HepG2 (cell line): ENCODE results near the gene MYL11. TPM values are rescaled to one million over a fixed set of nuclear protein-coding genes. Genes with fewer than 3 reads are reported as not detected.
"Not testable (repeated sequence)": the region's sequence is repeated elsewhere in the genome, so short reads cannot be mapped to it uniquely, and the experiment has no call there.

ENCODE experiments used
- ATF3 ChIP-seq: sonication (generic); formaldehyde crosslinking; IDR thresholded peaks from 2 replicates; pipeline ENCODE4 v1.4.0; 2020; ENCODE audit warnings: missing genetic modification reagents
- BORCS8-MEF2B ChIP-seq: sonication (generic); formaldehyde crosslinking; IDR thresholded peaks from 2 replicates; pipeline ENCODE4 v1.8.0; 2022; ENCODE audit warnings: mild to moderate bottlenecking, missing genetic modification reagents
- CENPT ChIP-seq: sonication (generic); formaldehyde crosslinking; IDR thresholded peaks from 2 replicates; pipeline ENCODE4 v1.8.0; 2022; ENCODE audit warnings: low read depth, mild to moderate bottlenecking, moderate library complexity, missing genetic modification reagents
- GABPA ChIP-seq, 2 experiments: IDR thresholded peaks; 2 replicates each; pipeline ENCODE4 v1.6.1; 2011 to 2016; ENCODE audit warnings: low read depth in 2 of 2, low read length in 1 of 2, missing biosample characterization in 1 of 2, missing genetic modification characterization in 1 of 2
- HDAC1 ChIP-seq: sonication (generic); formaldehyde crosslinking; IDR thresholded peaks from 2 replicates; pipeline ENCODE4 v1.5.1; 2020; ENCODE audit warnings: mild to moderate bottlenecking, missing genetic modification reagents
- HNRNPLL ChIP-seq: fragments of 200-400 bp; formaldehyde crosslinking; IDR thresholded peaks from 2 replicates; pipeline ENCODE4 v1.6.1; 2017; ENCODE audit warnings: mild to moderate bottlenecking, low read depth, low read length; ENCODE audit not compliant: poor library complexity, severe bottlenecking
- HOXA9 ChIP-seq: sonication (generic); formaldehyde crosslinking; IDR thresholded peaks from 2 replicates; pipeline ENCODE4 v1.8.1; 2022; ENCODE audit warnings: missing genetic modification reagents, mild to moderate bottlenecking, moderate library complexity, borderline replicate concordance
- IRF2 ChIP-seq: IDR thresholded peaks from 2 replicates; pipeline ENCODE4 v1.6.1; 2018; ENCODE audit warnings: missing genetic modification reagents, missing compliant biosample characterization
- MED1 ChIP-seq: sonication (generic); formaldehyde crosslinking; IDR thresholded peaks from 2 replicates; pipeline ENCODE4 v1.4.0; 2020; ENCODE audit warnings: missing genetic modification reagents
- MED13 ChIP-seq: sonication (generic); formaldehyde crosslinking; IDR thresholded peaks from 2 replicates; pipeline ENCODE4 v1.5.0; 2020; ENCODE audit warnings: missing genetic modification reagents
- NONO ChIP-seq, 2 experiments: fragments of 450-650 bp in 1 of 2; sonication (generic) in 1 of 2; formaldehyde crosslinking in 1 of 2; IDR thresholded peaks in 1 of 2; conservative IDR thresholded peaks in 1 of 2; 2 replicates each; pipeline versions ENCODE4 v1.6.1 to v1.8.0; 2017 to 2022; ENCODE audit warnings: mild to moderate bottlenecking in 1 of 2, missing genetic modification reagents in 1 of 2, moderate library complexity in 1 of 2
- POLR2A ChIP-seq, 2 experiments: IDR thresholded peaks; 2 replicates each; pipeline ENCODE4 v1.6.1; 2011; ENCODE audit warnings: low read depth in 2 of 2, low read length in 2 of 2, mild to moderate bottlenecking in 1 of 2, moderate library complexity in 1 of 2; ENCODE audit not compliant: insufficient read depth in 1 of 2
- RAD21 ChIP-seq: fragments of 450-650 bp; formaldehyde crosslinking; IDR thresholded peaks from 2 replicates; pipeline ENCODE4 v1.5.0; 2020; ENCODE audit warnings: mild to moderate bottlenecking
- RARA ChIP-seq: IDR thresholded peaks from 2 replicates; pipeline ENCODE4 v1.6.1; 2016; ENCODE audit warnings: missing genetic modification reagents, missing compliant biosample characterization
- RXRA ChIP-seq: sonication (generic); formaldehyde crosslinking; IDR thresholded peaks from 2 replicates; pipeline ENCODE4 v1.5.1; 2020; ENCODE audit warnings: missing genetic modification reagents
- SALL1 ChIP-seq: sonication (generic); formaldehyde crosslinking; IDR thresholded peaks from 2 replicates; pipeline ENCODE4 v1.8.0; 2022; ENCODE audit warnings: mild to moderate bottlenecking, missing genetic modification reagents
- TBP ChIP-seq: sonication (generic); formaldehyde crosslinking; IDR thresholded peaks from 2 replicates; pipeline ENCODE4 v1.5.0; 2020; ENCODE audit warnings: missing genetic modification reagents
- ZNF160 ChIP-seq: sonication (generic); formaldehyde crosslinking; IDR thresholded peaks from 2 replicates; pipeline ENCODE4 v1.8.0; 2022; ENCODE audit warnings: mild to moderate bottlenecking, inconsistent platforms, missing genetic modification reagents
- ZNF235 ChIP-seq: sonication (generic); formaldehyde crosslinking; IDR thresholded peaks from 2 replicates; pipeline ENCODE4 v1.8.1; 2023; ENCODE audit warnings: mild to moderate bottlenecking, missing genetic modification reagents, borderline replicate concordance
- ZNF713 ChIP-seq: sonication (generic); formaldehyde crosslinking; IDR thresholded peaks from 2 replicates; pipeline ENCODE4 v1.4.0; 2020; ENCODE audit warnings: mild to moderate bottlenecking, missing genetic modification reagents
- ZNF766 ChIP-seq: sonication (generic); formaldehyde crosslinking; IDR thresholded peaks from 2 replicates; pipeline ENCODE4 v1.5.0; 2020; ENCODE audit warnings: missing genetic modification reagents, borderline replicate concordance
- ZNF768 ChIP-seq: sonication (generic); formaldehyde crosslinking; IDR thresholded peaks from 2 replicates; pipeline ENCODE4 v1.4.0; 2020; ENCODE audit warnings: missing genetic modification reagents
- polyA plus RNA-seq, 8 experiments: library from polyadenylated mRNA; depleted of rRNA in 3 of 8; stranded (reverse) in 7 of 8; unstranded in 1 of 8; fragments of >200 nt; fragmentation: Illumina TruSeq in 4 of 8; extraction: Trizol in 4 of 8; gene quantifications; 2 replicates each; pipeline versions ENCODE4 v1.2.1 to v1.2.3, GENCODE V29; 2011 to 2016; ENCODE audit warnings: low read depth in 4 of 8, missing spikeins in 1 of 8, mixed read lengths in 1 of 8; ENCODE audit not compliant: insufficient read depth in 1 of 8
- total RNA-seq, 5 experiments: library from RNA; depleted of rRNA; stranded (reverse); fragments of >200 nt; fragmentation: Illumina TruSeq; extraction: Trizol; gene quantifications; 2 replicates each; pipeline ENCODE4 v1.2.3, GENCODE V29; 2016; ENCODE audit warnings: low read depth in 1 of 5
- TF ChIP-seq, protein P1 (sequence below): IDR thresholded peaks from 2 replicates; pipeline ENCODE4 v1.6.1; 2016; ENCODE audit warnings: missing genetic modification reagents, missing compliant biosample characterization

The MYL11 gene
- total and polyA plus RNA-seq, 2 of the 13 experiments (the other 11 are each of a cell fraction or from before 2014, with no cell fraction given), result not detected

- not testable (repeated sequence) for TF ChIP-seq NONO (IDR thresholded peaks at IDR 0.05); GABPA (CRISPR knock-in tag; IDR thresholded peaks at IDR 0.05; ENCODE audit: low read depth)
- TF ChIP-seq NONO (CRISPR knock-in tag; conservative IDR thresholded peaks at IDR 0.05), result peak; percentile 68; the same call in 1 of the 2 replicates
- TF ChIP-seq POLR2A (IDR thresholded peaks at IDR 0.05; ENCODE audit: insufficient read depth in 1 of 2, low read depth in 2 of 2, low read length in 2 of 2), result peak; percentile 67 to 85
- TF ChIP-seq TBP, result 0 out of 2 replicates have a peak, but pooled peaks have one; percentile 17
- TF ChIP-seq CENPT (CRISPR knock-in tag), result 0 out of 2 replicates have a peak, but pooled peaks have one; percentile 57
- peak; percentile 37 for TF ChIP-seq MED1 (CRISPR knock-in tag)
- peak; percentile 84 for TF ChIP-seq HNRNPLL
- peak; percentile 24; the same call in 1 of the 2 replicates for TF ChIP-seq MED13 (CRISPR knock-in tag)
- TF ChIP-seq GABPA (IDR thresholded peaks at IDR 0.05; ENCODE audit: low read depth, low read length), result 0 out of 2 replicates have a peak, but pooled peaks have one; percentile 14
- peak; percentile 19; the same call in 1 of the 2 replicates for TF ChIP-seq ZNF766 (CRISPR knock-in tag)
- TF ChIP-seq, protein P1, sequence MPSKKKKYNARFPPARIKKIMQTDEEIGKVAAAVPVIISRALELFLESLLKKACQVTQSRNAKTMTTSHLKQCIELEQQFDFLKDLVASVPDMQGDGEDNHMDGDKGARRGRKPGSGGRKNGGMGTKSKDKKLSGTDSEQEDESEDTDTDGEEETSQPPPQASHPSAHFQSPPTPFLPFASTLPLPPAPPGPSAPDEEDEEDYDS (CRISPR knock-in tag), result peak; percentile 77; the same call in 1 of the 2 replicates
- 0 out of 2 replicates have a peak, but pooled peaks have one; percentile 62 for TF ChIP-seq ZNF713 (CRISPR knock-in tag)
- TF ChIP-seq BORCS8-MEF2B (CRISPR knock-in tag), result 0 out of 2 replicates have a peak, but pooled peaks have one; percentile 17
- TF ChIP-seq ZNF160, result peak; percentile 34; the same call in 1 of the 2 replicates
- peak; percentile 21; the same call in 1 of the 2 replicates for TF ChIP-seq HDAC1
- TF ChIP-seq ZNF768 (CRISPR knock-in tag), result peak; percentile 26
- TF ChIP-seq ATF3 (CRISPR knock-in tag), result peak; percentile 12; the same call in 1 of the 2 replicates
- TF ChIP-seq ZNF235 (CRISPR knock-in tag), result 0 out of 2 replicates have a peak, but pooled peaks have one; percentile 68
- peak; percentile 32; the same call in 1 of the 2 replicates for TF ChIP-seq IRF2 (CRISPR knock-in tag)
- peak; percentile 37 for TF ChIP-seq RARA (CRISPR knock-in tag)
- peak; percentile 65 for TF ChIP-seq RAD21
- 0 out of 2 replicates have a peak, but pooled peaks have one; percentile 19 for TF ChIP-seq RXRA (CRISPR knock-in tag)
- TF ChIP-seq SALL1 (CRISPR knock-in tag), result 0 out of 2 replicates have a peak, but pooled peaks have one; percentile 6
- peak; percentile 69; the same call in 1 of the 2 replicates for TF ChIP-seq HOXA9 (CRISPR knock-in tag)
These were observed 39.5 kb upstream of the MYL11 start (continued) for GRCh38 chr16:30335028-30335597.
